B cell (primary cell): ENCODE data around the gene CHRNA4. TPM values are rescaled to one million over a fixed set of nuclear protein-coding genes. Genes with fewer than 3 reads are reported as not detected.

Source experiments
- ATAC-seq: fragments of 200-7000 bp; cut with Tn5 transposase; one replicate; pipeline ENCODE4 v1.10.0; 2021; ENCODE audit warnings: low read depth, mild to moderate bottlenecking, moderate number of reproducible peaks, moderate library complexity
- CTCF ChIA-PET: fragments of 350-600 bp; sonication (Branson Sonifier 250); formaldehyde crosslinking; loops from one replicate; lab custom pipeline; 2021; ENCODE audit warnings: antibody characterized with exemption, inconsistent platforms; lab: Charles Lee
- POLR2A ChIA-PET: fragments of 350-600 bp; sonication (Branson Sonifier 250); formaldehyde crosslinking; loops from one replicate; lab custom pipeline; 2021; ENCODE audit warnings: antibody characterized with exemption; lab: Charles Lee
- DNase-seq: peaks from one replicate; pipeline ENCODE4 v3.0.0; 2013
- H2AFZ ChIP-seq: 2 replicates; pipeline ENCODE4 v1.6.1; 2012; ENCODE audit warnings: mild to moderate bottlenecking, low read depth, low read length; ENCODE audit not compliant: insufficient read depth, poor library complexity, severe bottlenecking
- H3K27ac ChIP-seq, 2 donors: 1 replicate in 1 of 2; 2 replicates in 1 of 2; pipeline ENCODE4 v1.5.1; 2012 to 2013; ENCODE audit warnings: low read length in 2 of 2, mild to moderate bottlenecking in 2 of 2, moderate library complexity in 1 of 2
- H3K27me3 ChIP-seq, 4 experiments: fragments of 200-600 bp in 1 of 4; sonication (generic) in 1 of 4; replicated peaks in 1 of 4; 1 replicate in 2 of 4; 2 replicates in 2 of 4; pipeline versions ENCODE4 v1.6.1 to v1.7.0; 2013 to 2016; ENCODE audit warnings: low read length in 3 of 4, mild to moderate bottlenecking in 2 of 4, mixed read lengths in 1 of 4, moderate library complexity in 1 of 4; ENCODE audit not compliant: insufficient read depth in 4 of 4, control insufficient read depth in 3 of 4; ENCODE audit errors: control extremely low read depth in 1 of 4
- H3K36me3 ChIP-seq, 2 experiments: replicated peaks in 1 of 2; 1 replicate in 1 of 2; 2 replicates in 1 of 2; pipeline versions ENCODE4 v1.6.1 to v1.7.1; 2013; ENCODE audit warnings: low read length in 1 of 2; ENCODE audit not compliant: insufficient read depth in 2 of 2, control insufficient read depth in 1 of 2; ENCODE audit errors: control extremely low read depth in 1 of 2, extremely low read depth in 1 of 2
- H3K4me1 ChIP-seq, 2 donors: fragments of 200-600 bp in 1 of 2; sonication (generic) in 1 of 2; 1 replicate in 1 of 2; 2 replicates in 1 of 2; pipeline versions ENCODE4 v1.5.1 to v1.6.1; 2013 to 2017; ENCODE audit warnings: low read length in 2 of 2; ENCODE audit not compliant: control insufficient read depth in 2 of 2, insufficient read depth in 2 of 2
- H3K4me2 ChIP-seq: replicated peaks from 2 replicates; pipeline ENCODE3; 2012; ENCODE audit warnings: mild to moderate bottlenecking, low read depth, low read length; ENCODE audit not compliant: poor library complexity, severe bottlenecking
- H3K4me3 ChIP-seq, 5 experiments: fragments of 200-600 bp in 1 of 5; sonication (generic) in 1 of 5; 1 replicate in 3 of 5; 2 replicates in 2 of 5; pipeline versions ENCODE4 v1.5.1 to v1.7.0; 2011 to 2016; ENCODE audit warnings: low read length in 4 of 5, mild to moderate bottlenecking in 4 of 5, low read depth in 2 of 5, control low read depth in 1 of 5, moderate library complexity in 1 of 5; ENCODE audit not compliant: insufficient read depth in 1 of 5; ENCODE audit errors: control extremely low read depth in 1 of 5, extremely low read depth in 1 of 5
- H3K79me2 ChIP-seq: fragments of 200-600 bp; sonication (generic); one replicate; pipeline ENCODE4 v1.6.0; 2016; ENCODE audit warnings: low read length; ENCODE audit not compliant: control insufficient read depth, insufficient read depth
- H3K9ac ChIP-seq: fragments of 200-600 bp; sonication (generic); 2 replicates; pipeline ENCODE4 v1.6.1; 2017; ENCODE audit warnings: mild to moderate bottlenecking, low read length, moderate library complexity
- H3K9me3 ChIP-seq, 3 donors: one replicate each; pipeline versions ENCODE4 v1.6.1 to v1.7.1; 2013; ENCODE audit warnings: low read length in 2 of 3; ENCODE audit not compliant: control insufficient read depth in 2 of 3, insufficient read depth in 1 of 3; ENCODE audit errors: control extremely low read depth in 1 of 3
- H4K20me1 ChIP-seq: 2 replicates; pipeline ENCODE4 v1.6.0; 2012; ENCODE audit warnings: mild to moderate bottlenecking, low read length; ENCODE audit not compliant: insufficient read depth, control insufficient read depth, poor library complexity, severe bottlenecking
- H3K27ac Mint-ChIP-seq: one replicate; pipeline ENCODE4 v1.8.0; 2021; ENCODE audit warnings: mixed read lengths
- H3K27me3 Mint-ChIP-seq: one replicate; pipeline ENCODE4 v1.8.0; 2021; ENCODE audit warnings: mixed read lengths
- H3K4me1 Mint-ChIP-seq: one replicate; pipeline ENCODE4 v1.8.0; 2021; ENCODE audit warnings: mixed read lengths
- H3K4me3 Mint-ChIP-seq: one replicate; pipeline ENCODE4 v1.8.0; 2021; ENCODE audit warnings: mixed read lengths
- H3K9me3 Mint-ChIP-seq: one replicate; pipeline ENCODE4 v1.8.0; 2022; ENCODE audit warnings: mixed read lengths; ENCODE audit not compliant: insufficient read depth
- CTCF ChIP-seq: fragments of 200-600 bp; IDR thresholded peaks from one replicate; pipeline ENCODE4 v1.8.0; 2022; ENCODE audit warnings: antibody characterized with exemption, mild to moderate bottlenecking
- EZH2 ChIP-seq: IDR thresholded peaks from 2 replicates; pipeline ENCODE4 v1.6.1; 2012; ENCODE audit warnings: borderline replicate concordance, low read depth, mild to moderate bottlenecking, moderate library complexity, low read length; ENCODE audit not compliant: insufficient read depth, poor library complexity, severe bottlenecking
- WGBS: methylation state at CpG from one replicate; pipeline ENCODE4 v1.1.5; 2013; ENCODE audit warnings: missing lambda C conversion rate; ENCODE audit not compliant: insufficient coverage; 5-methylcytosine and 5-hydroxymethylcytosine counted together
- intact Hi-C: fragments of 100-400 bp; cut with micrococcal nuclease; formaldehyde crosslinking; loops from one replicate; pipeline ENCODE4 v1.10.0; 2022
- polyA plus RNA-seq: library from polyadenylated mRNA; depleted of rRNA; stranded (reverse); fragments of >200 nt; gene quantifications from 2 replicates; pipeline ENCODE4 v1.2.3, GENCODE V29; 2012
- total RNA-seq, 2 donors: library from RNA; stranded (reverse); fragments of 120-200 nt in 1 of 2; gene quantifications; 1 replicate in 1 of 2; 2 replicates in 1 of 2; pipeline versions ENCODE4 v1.2.3 to v1.2.4, GENCODE V29; 2013 to 2022

Gene CHRNA4
- total and polyA plus RNA-seq, 2 donors (not counting 1 experiment from before 2014, with no cell fraction given): not detected

GRCh38 chr20:63312273-63312672, 48.9 kb downstream of the CHRNA4 start:
- no peak overlapping the region for H3K4me3 ChIP-seq
- no peaks in the 10 kb centered on the region for H3K36me3 ChIP-seq
- Mint-ChIP-seq H3K4me3 (no peak overlapping the region), H3K9me3 (no peaks in the 10 kb centered on the region), H3K4me1 (no peaks in the 10 kb centered on the region), H3K27ac (no peak overlapping the region), H3K27me3 (peaks cover 4% of the 10 kb centered on the region)
- intact Hi-C loops: no loop called here
- no peak for DNase-seq
- 67% methylated on average over 2 of the region's 9 CpGs for WGBS
- POLR2A ChIA-PET: no interaction called here
- H3K9me3 ChIP-seq: no peaks in the 10 kb centered on the region
- H3K4me2 ChIP-seq: no peak overlapping the region
- no peak overlapping the region for H2AFZ ChIP-seq
- no peak for ATAC-seq
- H3K9ac ChIP-seq: no peak overlapping the region
- no peaks in the 10 kb centered on the region for H4K20me1 ChIP-seq
- TF ChIP-seq EZH2 (no peak), CTCF (no peak)
- no peak overlapping the region for H3K27ac ChIP-seq
- CTCF ChIA-PET: no interaction called here
- H3K4me1 ChIP-seq: no peaks in the 10 kb centered on the region
- no peaks in the 10 kb centered on the region for H3K79me2 ChIP-seq
- peaks cover 0 to 8% (median 0%) of the 10 kb centered on the region in 4 experiments for H3K27me3 ChIP-seq

GRCh38 chr20:63311833-63312243, 49.3 kb downstream of the CHRNA4 start:
- no peak overlapping the region for H3K4me3 ChIP-seq
- Mint-ChIP-seq H3K9me3 (no peaks in the 10 kb centered on the region), H3K4me1 (no peaks in the 10 kb centered on the region), H3K27ac (no peak overlapping the region), H3K4me3 (no peak overlapping the region), H3K27me3 (peaks cover 4% of the 10 kb centered on the region)
- no peak overlapping the region for H3K4me2 ChIP-seq
- H3K36me3 ChIP-seq: no peaks in the 10 kb centered on the region
- no peak overlapping the region for H2AFZ ChIP-seq
- ChIA-PET POLR2A (no interaction called here), CTCF (no interaction called here)
- H3K4me1 ChIP-seq: no peaks in the 10 kb centered on the region
- H3K27me3 ChIP-seq: peaks cover 0 to 12% (median 0%) of the 10 kb centered on the region in 4 experiments
- no peak for ATAC-seq
- no peak overlapping the region for H3K27ac ChIP-seq
- H3K79me2 ChIP-seq: no peaks in the 10 kb centered on the region
- H3K9ac ChIP-seq: no peak overlapping the region
- no peaks in the 10 kb centered on the region for H4K20me1 ChIP-seq
- DNase-seq: no peak
- WGBS: 72% methylated on average over 10 of the region's 18 CpGs
- TF ChIP-seq CTCF (no peak), EZH2 (no peak)
- intact Hi-C loops: no loop called here
- no peaks in the 10 kb centered on the region for H3K9me3 ChIP-seq
